Nephron progenitor cell (in vitro differentiated cells): ENCODE measurements around the gene CFAP70.

Experiments
- DNase-seq: peaks from one replicate; pipeline ENCODE4 v3.0.0; 2021
- H3K27ac Mint-ChIP-seq: 2 replicates; pipeline ENCODE4 v1.8.0; 2021; ENCODE audit warnings: mild to moderate bottlenecking, moderate library complexity, mixed read lengths
- H3K27me3 Mint-ChIP-seq: 2 replicates; pipeline ENCODE4 v1.8.0; 2021; ENCODE audit warnings: mild to moderate bottlenecking, low read depth, mixed read lengths; ENCODE audit not compliant: poor library complexity
- H3K36me3 Mint-ChIP-seq: 2 replicates; pipeline ENCODE4 v1.8.0; 2021; ENCODE audit warnings: low read depth, mixed read lengths
- H3K4me1 Mint-ChIP-seq: 2 replicates; pipeline ENCODE4 v1.8.0; 2021; ENCODE audit warnings: mixed read lengths
- H3K4me3 Mint-ChIP-seq: 2 replicates; pipeline ENCODE4 v1.8.0; 2021; ENCODE audit warnings: mild to moderate bottlenecking, moderate library complexity, mixed read lengths
- H3K9me3 Mint-ChIP-seq: 2 replicates; pipeline ENCODE4 v1.8.0; 2021; ENCODE audit warnings: mild to moderate bottlenecking, moderate library complexity, mixed read lengths
- TF ChIP-seq, protein P1 (sequence below): fragments of 200-600 bp; sonication (generic); IDR thresholded peaks from 2 replicates; pipeline ENCODE4 v1.5.0; 2021; ENCODE audit warnings: antibody characterized with exemption

Gene CFAP70

DNA sequence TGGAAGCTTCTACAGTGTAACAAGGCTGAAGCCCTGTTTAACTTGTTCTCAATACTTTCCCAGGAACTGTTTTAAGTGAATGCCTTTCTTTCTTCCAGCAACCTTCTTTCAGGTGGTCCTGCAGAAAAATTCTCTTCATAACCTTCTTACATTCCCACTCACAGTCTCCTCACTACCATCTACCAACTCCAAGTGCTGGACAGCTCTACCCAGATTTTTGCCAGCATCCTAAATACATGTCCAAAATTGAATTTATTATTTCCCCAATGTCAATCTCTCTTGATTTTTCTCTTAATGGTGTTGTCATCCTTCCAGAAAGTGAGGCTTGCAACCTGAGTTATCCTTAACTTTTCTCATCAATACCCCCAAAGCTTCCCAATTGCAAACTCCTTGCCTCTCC is 48.2 kb downstream of the CFAP70 start:
- Mint-ChIP-seq H3K4me1 (no peaks in the 10 kb centered on the region), H3K36me3 (peaks cover 17% of the 10 kb centered on the region), H3K27ac (no peak overlapping the region), H3K27me3 (peaks cover 41% of the 10 kb centered on the region), H3K9me3 (peaks cover 29% of the 10 kb centered on the region), H3K4me3 (no peak overlapping the region)
- TF ChIP-seq, protein P1, sequence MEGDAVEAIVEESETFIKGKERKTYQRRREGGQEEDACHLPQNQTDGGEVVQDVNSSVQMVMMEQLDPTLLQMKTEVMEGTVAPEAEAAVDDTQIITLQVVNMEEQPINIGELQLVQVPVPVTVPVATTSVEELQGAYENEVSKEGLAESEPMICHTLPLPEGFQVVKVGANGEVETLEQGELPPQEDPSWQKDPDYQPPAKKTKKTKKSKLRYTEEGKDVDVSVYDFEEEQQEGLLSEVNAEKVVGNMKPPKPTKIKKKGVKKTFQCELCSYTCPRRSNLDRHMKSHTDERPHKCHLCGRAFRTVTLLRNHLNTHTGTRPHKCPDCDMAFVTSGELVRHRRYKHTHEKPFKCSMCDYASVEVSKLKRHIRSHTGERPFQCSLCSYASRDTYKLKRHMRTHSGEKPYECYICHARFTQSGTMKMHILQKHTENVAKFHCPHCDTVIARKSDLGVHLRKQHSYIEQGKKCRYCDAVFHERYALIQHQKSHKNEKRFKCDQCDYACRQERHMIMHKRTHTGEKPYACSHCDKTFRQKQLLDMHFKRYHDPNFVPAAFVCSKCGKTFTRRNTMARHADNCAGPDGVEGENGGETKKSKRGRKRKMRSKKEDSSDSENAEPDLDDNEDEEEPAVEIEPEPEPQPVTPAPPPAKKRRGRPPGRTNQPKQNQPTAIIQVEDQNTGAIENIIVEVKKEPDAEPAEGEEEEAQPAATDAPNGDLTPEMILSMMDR: no peak
- DNase-seq: no peak

DNA sequence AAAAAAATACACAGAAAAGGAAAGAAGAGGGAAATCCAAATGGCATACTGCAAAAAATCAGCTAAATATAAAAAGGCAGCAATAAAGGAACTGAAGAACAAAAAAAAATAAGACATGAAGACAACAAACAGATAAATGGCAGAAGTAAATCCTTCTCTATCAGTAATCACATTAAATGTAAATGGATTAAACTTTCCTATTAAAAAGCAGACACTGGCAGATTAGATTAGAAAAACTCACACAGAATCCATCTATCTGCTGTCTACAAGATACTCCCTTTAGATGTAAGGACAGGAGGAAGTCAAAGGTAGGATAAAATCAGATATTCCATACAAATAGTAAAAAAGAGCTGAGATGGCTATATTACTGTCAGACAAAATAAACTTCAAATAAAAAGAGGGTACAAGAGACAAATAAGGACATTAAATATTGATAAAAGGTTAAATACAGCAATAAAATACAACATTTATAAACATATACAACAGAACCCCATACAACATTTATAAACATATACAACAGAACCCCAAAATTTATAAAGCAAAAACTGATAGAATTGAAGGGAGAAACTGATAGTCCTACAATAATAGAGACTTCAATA is 51.4 kb downstream of the CFAP70 start:
- Mint-ChIP-seq H3K9me3 (peaks cover 32% of the 10 kb centered on the region), H3K27ac (no peak overlapping the region), H3K27me3 (peaks cover 40% of the 10 kb centered on the region), H3K36me3 (peaks cover 17% of the 10 kb centered on the region), H3K4me3 (no peak overlapping the region), H3K4me1 (peaks cover 8% of the 10 kb centered on the region)
- no peak for DNase-seq
- TF ChIP-seq, protein P1: no peak

DNA sequence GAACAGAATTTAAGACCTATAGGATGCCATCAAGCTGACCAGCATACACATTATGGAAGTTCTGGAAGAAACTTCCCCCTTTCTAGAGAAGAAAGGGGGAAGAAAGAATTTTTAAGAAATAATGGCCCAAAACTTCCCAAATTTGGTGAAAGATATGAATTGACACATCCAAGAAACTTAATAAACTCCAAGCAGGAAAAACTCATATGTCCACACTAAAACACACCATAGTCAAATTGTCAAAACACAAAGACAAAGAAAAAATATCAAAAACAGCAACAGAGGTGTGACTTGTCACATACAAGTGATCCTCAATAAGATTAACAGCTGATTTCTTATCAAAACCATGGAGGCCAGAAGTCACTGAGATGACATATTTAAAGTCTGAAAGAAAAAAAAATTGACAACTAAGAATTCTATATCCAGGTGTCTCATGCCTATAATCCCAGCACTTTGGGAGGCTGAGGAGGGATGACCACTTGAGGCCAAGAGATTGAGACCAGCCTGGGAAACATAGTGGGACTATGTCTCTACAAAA is 52.4 kb downstream of the CFAP70 start:
- H3K27ac Mint-ChIP-seq: no peak overlapping the region
- peaks cover 8% of the 10 kb centered on the region for H3K4me1 Mint-ChIP-seq
- no peak overlapping the region for H3K4me3 Mint-ChIP-seq
- TF ChIP-seq, protein P1: no peak
- peaks cover 32% of the 10 kb centered on the region for H3K9me3 Mint-ChIP-seq
- H3K36me3 Mint-ChIP-seq: peaks cover 17% of the 10 kb centered on the region
- H3K27me3 Mint-ChIP-seq: peaks cover 32% of the 10 kb centered on the region
- no peak for DNase-seq

DNA sequence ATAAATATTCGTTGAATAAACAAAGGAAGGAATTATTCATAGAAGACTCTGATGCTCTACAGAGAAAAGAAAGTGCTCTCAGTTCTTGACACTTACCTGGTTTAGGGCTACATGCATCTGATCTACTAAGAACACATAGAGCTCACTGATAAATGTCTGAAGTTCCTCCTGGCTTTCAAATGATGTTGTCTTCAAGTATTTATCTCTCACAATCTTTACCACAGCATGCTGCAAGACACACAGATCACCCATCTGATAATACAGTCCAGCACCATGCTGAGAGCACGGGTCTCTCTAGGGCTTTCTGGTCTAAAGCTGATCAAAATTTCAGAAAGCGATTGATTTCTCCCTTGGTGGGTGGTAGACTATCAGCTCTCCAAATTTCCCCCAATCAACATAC is 61.7 kb downstream of the CFAP70 start:
- DNase-seq: no peak
- no peak overlapping the region for H3K4me3 Mint-ChIP-seq
- no peaks in the 10 kb centered on the region for H3K4me1 Mint-ChIP-seq
- H3K27ac Mint-ChIP-seq: no peak overlapping the region
- no peaks in the 10 kb centered on the region for H3K36me3 Mint-ChIP-seq
- TF ChIP-seq, protein P1: no peak
- H3K9me3 Mint-ChIP-seq: no peaks in the 10 kb centered on the region
- peaks cover 67% of the 10 kb centered on the region for H3K27me3 Mint-ChIP-seq

DNA sequence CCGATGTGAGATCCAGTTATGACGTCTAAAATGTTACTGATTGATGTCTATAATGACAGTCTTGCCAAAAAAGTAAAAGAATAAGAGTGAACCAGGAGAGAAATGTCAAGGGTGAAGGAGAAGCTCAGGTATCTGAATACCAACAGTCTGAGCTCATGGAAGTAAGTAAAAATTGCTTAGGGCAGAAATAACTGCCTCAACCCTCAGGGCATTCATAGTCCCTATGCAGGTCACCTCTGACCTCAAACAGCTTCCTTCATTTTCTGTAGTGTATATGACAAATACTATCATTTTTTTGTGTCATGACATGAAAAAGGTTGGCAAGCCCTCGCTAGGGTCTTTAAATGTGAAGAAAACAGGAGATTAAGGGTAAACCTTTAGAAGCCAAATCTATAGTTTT is 65.2 kb downstream of the CFAP70 start:
- DNase-seq: no peak
- Mint-ChIP-seq H3K27ac (no peak overlapping the region), H3K9me3 (peaks cover 16% of the 10 kb centered on the region), H3K4me1 (no peaks in the 10 kb centered on the region), H3K36me3 (peaks cover 4% of the 10 kb centered on the region), H3K27me3 (peaks cover 64% of the 10 kb centered on the region), H3K4me3 (no peak overlapping the region)
- TF ChIP-seq, protein P1: no peak

DNA sequence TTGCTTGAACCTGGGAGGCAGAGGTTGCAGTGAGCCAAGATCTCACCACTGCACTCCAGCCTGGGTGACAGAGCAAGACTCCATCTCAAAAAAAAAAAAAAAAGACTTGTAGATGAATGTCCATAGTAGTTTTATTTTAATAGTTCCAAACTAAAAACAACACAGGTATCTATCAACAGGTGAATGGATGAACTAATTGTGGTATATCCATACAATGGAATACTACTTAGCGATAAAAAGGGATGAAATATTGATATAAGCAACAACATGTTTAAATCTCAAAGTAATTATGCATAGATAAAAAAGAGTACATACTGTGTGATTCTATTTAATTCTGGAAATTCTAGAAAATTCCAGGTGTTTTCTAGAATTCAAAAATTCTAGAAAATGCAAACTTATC is 68.7 kb downstream of the CFAP70 start:
- no peaks in the 10 kb centered on the region for H3K4me1 Mint-ChIP-seq
- H3K4me3 Mint-ChIP-seq: no peak overlapping the region
- H3K27ac Mint-ChIP-seq: no peak overlapping the region
- H3K36me3 Mint-ChIP-seq: peaks cover 4% of the 10 kb centered on the region
- peaks cover 44% of the 10 kb centered on the region for H3K27me3 Mint-ChIP-seq
- TF ChIP-seq, protein P1: no peak
- no peak for DNase-seq
- peaks cover 21% of the 10 kb centered on the region for H3K9me3 Mint-ChIP-seq
